GM23248 (cell line): ENCODE results near the gene SCN8A.

Experiments used
- EZH2 ChIP-seq: fragments of 200-600 bp; sonication (generic); IDR thresholded peaks from 2 replicates; pipeline ENCODE4 v1.6.1; 2018; ENCODE audit warnings: antibody characterized with exemption, mild to moderate bottlenecking; ENCODE audit not compliant: insufficient read depth, poor library complexity, severe bottlenecking
- EZH2phosphoT487 ChIP-seq: fragments of 200-600 bp; sonication (generic); IDR thresholded peaks from 2 replicates; pipeline ENCODE4 v1.6.1; 2018; ENCODE audit warnings: antibody characterized with exemption, moderate library complexity, mild to moderate bottlenecking, low read depth; ENCODE audit not compliant: insufficient read depth

DNA sequence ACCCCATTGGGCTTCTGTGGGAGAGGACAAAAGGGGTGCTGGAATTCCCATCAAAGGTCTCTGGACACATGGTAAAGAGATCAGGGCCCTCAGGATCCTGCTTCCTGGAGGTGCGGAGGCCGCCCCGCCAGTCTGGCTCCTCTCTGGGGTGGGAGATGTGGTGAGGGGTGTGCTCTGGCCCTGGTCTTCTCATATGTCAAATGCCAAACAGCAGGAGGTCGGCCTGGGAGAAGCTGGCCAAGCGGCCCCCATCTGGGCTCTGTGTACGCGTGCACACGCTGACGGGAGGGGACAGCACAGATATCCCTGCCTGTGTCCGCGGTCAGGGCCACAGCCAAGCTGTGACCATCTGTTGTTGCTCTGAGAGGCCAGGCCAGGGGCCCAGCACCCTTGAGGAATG lies 243.4 kb downstream of the SCN8A start:
- TF ChIP-seq EZH2 (no peak), EZH2phosphoT487 (no peak)
